Activated CD4-positive, alpha-beta T cell treated with anti-CD3 and anti-CD28 coated beads, Interleukin-2, amount 50 U/mL, for 48 hours (primary cell): Measurements from ENCODE around the gene C16orf96.
A peak's percentile ranks its signal among the peaks of the same experiment; 100 is the strongest.

Source experiments
- DNase-seq, 2 experiments: peaks; one replicate each; pipeline ENCODE4 v3.0.0-alpha.2; 2020

Gene C16orf96

DNA sequence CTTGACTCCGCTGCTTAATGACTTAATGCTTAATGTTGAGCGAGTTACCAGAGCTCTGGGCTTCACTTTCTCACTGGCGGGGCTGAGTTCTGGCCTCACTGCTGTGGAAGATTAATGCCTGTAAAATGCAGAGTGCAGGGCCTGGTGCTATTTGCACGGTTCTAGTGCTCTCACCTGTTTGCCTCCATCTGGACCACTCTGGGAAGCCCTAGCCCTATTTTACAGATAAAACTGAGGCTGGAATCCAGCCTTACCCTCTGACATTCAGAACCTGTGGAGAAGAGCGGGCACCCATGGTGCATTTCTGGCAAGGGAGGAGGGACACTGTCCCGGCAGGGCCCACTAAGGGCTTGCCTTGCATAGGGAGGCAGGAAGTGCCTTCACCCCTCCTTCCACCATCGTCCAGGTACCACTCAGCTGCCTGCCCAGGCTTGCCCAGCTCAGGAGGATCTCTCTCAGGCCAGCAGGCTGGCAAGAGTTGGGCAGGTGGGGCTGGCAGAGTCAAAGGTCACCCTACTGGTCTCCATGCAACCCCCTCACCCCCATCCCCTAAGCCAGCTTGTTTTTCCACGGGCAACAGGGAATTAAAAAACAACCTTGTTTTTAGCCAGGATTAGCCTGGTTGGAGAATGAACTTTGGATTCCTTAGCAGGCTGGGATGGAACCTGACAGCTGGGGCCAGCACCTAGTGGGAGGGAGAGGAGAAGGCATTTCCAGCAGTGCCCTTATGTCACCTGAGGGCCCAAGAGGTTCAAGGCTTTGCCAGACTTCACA, 62.7 kb downstream of the C16orf96 start:
- no peak for DNase-seq

DNA sequence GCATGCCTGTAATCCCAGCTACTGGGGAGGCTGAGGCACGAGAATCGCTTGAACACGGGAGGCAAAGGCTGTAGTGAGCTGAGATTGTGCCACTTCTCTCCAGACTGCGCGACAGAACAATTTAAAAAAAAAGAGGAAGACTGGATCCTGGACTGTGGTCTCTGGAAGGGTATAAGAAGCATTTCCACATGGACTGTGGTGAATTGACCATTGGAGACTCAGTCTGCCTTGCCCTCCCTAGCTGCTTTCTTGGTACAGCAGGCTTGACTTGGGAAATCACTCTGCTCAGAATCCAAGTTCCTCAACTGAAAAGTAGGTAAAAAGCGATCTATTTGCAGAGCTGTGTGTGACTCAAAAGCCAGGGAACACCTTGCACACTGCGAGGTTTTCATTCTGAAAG, 67.5 kb downstream of the C16orf96 start:
- no peak for DNase-seq

DNA sequence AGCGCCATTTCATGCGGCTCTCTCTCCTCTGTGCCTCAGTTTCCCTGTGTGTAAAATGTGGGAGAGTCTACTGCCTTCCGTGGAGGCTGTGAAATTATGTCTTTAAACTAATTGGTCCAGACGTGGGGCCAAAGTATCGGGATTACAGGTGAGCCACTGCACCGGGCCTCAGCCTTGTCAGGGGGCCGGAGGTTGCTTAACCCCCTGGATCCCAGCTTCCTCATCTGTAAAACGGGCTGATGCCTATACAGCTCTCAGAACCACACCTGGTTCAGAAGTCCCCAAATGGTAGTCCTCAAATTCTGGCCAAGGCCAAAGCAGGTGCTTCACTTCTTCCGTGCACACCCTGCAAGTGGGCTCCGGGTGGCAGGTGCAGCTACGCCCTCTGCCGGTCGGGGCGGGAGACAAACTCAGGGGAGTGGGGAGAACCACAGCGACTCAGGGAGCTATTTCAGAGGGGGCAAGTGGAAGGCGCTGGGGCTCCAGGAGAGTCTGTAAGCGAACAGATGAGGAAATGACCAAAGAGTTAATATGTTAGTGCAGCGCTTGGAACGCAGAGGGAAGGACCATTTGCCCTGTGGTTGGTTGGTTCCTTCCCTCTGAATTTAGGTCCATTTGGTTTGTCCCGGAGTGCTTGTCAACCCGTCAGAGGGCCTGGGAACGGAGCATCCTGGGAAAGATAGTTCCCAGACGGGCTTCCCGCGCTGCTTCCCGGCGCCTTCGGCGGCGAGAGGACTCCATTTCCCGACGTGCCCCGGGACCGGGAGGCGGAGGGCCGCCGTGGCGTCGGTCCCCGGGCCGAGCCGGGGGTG, 68.1 kb downstream of the C16orf96 start, which contains the start of gene MGRN1:
Gene MGRN1 (plus strand): TSS at position 812 of the 812 bp plus-strand sequence. CDS start 135 bp downstream, outside the sequence.
- peak; percentile 90 to 94 for DNase-seq

DNA sequence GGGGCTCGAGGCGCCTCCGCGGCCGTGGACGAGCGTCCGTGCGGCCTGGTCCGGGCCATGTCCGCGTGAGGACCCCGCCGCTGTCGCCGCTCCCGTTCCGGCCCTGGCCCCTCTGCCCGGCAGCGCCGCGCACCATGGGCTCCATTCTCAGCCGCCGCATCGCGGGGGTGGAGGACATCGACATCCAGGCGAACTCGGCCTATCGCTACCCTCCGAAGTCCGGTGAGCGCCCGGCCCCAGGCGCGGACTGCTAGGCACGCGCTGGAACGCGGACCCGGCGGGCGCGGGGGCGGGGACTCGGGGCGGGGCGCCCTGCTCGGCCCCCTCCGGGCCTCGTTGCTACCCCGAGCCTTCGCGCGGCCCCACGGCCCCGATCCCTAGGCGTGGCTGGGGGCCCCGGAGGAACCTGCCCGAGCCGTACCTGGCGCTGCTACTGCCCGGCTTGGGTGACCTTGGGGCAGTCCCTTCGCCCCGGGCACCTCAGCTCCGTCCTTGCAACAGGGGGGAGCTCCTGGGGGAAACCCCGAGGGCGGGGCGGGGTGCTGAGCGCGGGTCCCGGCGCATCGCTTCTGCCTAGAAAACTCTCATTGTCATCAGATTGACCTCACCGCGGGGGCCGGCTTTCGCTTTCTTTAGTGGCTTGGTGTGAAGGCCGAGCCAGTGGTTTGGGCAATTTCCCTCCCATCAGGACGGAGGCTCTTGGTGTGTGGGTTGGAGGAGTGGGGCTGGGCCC, 68.9 kb downstream of the C16orf96 start:
- peak; percentile 84 to 89 for DNase-seq

DNA sequence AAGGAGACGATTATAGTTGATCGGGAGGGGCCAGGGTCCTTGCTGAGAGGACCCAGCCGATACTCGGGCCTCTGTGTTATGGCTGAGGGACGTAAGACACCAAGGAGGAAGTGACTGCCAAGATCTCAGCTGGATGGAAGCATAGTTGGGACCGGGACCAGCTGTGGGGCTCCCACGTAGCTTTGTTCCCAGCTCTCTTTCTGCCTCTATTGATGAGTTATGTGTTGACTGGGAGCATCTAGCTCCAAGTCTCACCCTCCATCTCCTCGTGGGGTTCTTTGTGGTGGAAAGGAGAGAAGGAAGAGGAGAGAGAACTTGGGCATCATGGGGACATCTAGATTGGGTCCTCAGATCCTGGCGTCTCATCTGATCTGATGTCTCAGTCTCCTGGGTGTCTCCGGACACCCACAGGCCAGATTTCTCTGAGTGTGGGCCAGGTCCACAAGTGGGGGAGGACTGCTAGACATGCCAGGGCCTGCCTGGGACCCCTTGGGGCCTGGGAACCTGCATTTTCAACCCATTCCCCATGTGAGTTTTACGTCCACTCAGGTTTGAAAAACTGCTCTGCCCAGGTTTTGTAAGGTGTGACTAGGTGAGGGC, 69.5 kb downstream of the C16orf96 start:
- no peak for DNase-seq

DNA sequence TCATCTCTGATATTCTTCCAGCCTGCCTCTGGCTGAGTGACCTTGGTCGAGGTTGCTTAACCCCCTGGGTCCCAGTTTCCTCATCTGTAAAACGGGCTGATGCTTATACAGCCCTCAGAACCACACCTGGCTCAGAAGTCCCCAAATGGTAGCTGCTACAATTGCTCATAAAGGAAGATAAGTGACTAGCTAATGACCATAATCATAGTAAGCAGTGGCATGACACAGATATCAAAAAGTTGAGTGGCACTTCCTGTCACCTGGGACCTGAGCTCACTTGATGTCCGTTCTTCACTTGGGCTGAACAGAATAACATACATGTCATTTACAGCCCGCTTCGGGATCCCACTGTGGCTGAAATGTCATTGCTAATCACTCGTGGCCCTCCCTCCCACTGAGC, 70.3 kb downstream of the C16orf96 start:
- no peak for DNase-seq

DNA sequence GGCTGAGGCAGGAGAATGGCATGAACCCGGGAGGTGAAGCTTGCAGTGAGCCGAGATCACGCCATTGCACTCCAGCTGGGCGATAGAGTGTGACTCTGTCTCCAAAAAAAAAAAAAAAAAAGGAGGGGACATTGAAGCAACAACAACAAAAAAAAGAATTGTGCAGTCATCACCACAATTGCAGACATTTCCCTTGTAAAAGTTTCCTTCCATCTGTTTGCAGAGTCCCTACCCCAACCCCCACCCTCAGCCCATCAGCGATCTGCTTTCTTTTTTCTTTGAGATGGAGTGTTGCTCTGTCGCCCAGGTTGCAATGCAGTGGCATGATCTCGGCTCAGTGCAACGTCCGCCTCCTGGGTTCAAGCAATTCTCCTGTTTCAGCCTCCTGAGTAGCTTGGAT, 72.1 kb downstream of the C16orf96 start:
- no peak for DNase-seq

DNA sequence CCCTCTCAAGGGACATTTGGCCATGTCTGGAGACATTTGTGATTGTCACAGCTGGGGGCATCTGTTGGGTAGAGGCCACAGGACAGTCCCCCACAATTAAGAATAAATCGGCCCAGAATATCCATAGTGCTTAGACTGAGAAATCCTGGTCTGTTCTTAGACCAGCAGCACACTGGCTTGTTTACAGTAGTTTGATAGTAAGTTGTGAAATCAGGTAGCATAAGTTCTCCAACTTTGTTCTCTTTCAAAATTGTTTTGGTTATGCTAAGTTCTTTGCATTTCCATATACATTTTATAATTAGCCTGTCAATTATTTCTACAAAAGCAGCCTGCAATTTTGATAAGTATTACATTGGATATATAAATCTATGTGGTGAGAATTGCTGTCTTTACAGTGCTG, 75.3 kb downstream of the C16orf96 start:
- no peak for DNase-seq

DNA sequence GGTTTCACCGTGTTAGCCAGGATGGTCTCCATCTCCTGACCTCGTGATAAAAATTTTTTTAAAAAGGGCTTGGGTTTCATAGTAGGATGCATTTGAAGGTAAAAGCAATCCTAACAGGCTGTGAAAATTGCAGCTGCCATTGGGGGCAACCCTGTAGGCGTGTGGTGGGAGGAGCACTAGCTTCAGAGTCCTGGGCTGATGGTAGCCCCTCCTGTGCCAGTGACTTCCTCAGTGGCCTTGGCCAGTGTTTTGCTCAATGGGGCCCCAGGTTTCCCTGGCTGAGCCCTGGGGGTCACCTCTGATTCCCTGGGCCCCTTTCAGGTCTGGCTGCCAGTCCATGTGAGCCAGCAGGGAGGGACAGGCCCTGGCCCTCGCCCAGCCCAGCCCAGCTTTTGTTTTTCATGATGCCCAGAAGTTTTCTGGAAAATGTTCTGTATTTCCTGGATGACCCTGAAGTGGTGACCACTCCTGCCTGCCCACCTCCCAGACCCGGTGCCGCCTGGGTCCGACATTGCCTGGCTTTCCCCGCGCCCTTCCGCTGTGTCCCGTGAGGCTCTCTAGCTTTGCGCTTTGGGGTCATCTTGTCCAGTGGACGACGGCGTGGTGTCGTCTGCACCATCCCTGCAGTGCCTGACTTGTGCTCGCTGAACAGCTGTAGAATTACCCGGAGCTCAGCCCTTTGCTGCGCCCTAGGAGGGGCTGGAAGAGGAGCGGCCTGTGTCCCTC, 77.9 kb downstream of the C16orf96 start:
- DNase-seq, result no peak

DNA sequence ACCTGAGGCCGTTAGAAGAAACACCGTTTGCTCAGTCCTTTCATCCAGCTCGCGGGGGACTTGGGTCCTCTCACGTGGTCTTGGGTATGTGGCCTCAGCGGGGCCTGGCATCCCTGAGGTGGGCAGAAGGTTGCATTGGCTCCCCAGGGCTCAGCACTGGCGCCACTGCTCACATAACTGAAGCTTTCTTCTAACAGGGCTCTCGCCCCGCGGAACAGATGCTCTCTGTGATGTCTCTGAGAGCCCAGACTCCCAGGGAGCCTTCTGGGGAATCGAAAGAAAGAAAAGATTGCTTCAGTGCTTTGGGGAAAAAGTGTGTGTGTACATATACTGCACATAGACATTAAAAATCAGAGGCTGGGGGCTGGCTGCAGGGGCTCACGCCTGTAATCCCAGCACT, 78.6 kb downstream of the C16orf96 start:
- no peak for DNase-seq

DNA sequence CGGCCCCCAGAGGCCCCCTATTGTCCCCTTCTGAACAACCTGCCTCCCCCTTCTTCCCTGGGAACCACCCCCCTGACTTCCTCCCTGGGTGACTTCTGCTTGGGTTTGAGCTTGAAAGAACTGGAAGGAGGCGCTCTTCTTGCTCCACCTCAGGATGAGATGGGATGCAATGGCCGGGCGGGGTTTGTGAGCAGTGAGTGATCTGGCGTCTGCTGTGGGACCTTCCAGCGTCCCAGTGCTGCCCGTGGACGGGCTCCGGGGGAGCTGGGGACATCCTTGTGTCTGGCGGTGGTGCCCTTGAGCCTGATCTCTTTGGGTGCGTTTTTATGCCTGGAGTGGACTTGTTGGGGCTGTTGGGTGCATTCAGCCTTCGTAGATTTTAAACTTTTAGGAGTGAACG, 80.1 kb downstream of the C16orf96 start:
- no peak for DNase-seq

DNA sequence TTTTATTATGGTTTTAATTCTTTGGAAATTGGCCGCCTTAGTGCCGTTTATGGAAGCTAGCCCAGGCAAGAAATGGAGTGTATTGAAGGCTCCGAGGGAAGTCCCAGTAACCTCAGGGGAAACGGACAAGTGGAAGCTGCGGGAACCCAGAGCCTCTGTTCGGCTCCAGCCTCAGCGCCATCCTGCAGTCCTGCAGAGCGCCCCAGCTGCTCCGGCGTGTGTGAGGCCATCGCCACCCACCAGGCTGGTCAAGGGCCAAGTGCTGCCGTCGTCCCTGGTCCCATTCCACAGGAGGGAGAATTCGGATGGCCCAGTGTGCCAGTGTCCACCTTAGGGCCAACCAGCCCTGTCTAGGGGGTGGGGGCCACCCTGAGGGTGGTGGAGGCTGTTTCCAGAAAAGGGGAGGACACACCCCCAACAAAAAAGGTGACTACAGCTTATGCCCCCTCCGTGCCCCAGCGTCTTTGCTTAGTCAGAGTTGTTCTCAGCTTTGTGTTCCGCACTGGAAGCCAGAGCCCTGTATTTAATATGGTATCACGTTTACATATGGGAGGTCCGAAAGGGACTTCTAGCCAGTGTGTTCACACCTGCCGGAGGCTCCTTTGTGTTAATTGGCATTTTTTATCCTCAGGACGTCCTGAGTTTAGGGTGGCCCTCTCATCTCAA, 81.5 kb downstream of the C16orf96 start:
- no peak for DNase-seq

DNA sequence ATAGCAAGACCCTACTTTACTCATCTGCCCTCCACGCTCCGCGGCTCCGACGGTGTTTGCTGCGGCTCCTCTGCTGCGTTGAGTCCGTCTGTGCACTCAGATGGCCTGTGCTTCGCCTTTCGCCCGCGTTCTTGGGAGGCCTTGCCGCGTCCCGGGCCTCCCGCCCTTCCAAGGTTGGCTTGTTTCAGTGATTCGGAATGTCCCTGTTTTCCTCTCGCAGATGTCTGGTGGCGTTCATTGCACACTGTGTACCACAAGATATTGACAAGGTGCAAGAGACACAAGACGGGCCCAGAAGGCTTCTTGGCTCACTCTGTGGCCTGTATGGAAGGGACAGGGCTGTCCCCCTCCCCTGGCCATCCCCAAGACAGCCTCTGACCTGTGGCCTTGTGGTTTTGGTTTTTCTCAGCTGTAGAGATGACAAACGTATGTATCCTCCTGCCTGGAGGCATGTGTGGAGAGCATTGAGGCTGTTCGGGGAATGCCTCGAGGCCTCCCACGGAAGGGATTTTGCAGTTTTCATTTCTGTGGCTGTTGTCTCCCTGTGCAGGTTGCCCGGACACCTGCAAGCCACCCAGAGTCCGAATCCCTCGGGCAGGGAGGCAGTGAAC, 83.9 kb downstream of the C16orf96 start:
- DNase-seq, result no peak

DNA sequence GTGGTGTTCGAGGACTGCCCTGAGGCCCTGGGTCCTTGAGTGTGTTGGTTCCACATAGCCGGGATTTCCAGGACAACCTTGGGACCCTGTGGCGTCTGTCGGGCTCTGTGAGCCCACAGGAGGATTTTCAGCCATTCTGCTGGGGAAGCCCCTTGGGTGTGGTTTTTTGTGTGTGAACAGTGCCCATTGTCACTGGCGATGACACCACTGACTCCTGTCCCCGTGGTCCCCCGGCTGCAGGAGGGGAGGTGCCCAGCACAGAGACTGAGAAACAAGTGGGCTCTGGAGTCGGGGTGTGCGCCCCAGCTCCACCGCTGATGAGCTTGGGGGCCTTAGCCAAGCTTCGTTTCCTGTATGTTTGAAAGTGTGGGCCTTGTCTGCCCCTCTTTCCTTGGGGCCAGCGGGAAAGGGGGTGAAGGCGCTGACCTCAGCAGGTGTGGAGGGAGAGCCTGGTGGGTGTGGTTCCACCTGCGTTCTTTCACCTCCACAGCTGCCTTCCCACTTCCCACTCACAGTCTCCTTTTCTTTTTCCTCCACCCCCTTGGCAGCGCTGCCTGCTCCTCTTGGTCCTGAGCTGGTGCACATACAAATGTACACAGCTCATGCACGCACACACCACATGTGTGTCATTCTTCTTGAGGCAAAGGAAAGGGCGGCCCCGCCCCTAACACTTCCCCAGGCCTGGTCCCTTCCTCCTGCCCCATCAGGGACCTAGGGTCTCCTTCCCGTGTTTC, 84.6 kb downstream of the C16orf96 start:
- no peak for DNase-seq

DNA sequence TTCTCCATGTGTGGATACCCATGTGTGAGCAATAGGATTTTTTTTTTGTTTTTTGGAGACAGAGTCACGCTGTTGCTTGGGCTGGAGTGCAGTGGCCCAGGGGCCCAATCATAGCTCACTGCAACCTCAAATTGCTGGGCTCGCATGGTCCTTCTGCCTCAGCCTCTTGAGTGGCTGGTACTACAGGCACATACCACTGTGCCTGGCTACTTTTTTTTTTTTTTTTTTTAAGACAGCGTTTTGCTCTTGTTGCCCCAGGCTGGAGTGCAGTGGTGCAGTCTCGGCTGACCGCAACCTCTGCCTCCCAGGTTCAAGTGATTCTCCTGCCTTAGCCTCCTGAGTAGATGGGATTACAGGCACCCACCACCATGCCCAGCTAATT, 85.2 kb downstream of the C16orf96 start:
- no peak for DNase-seq

DNA sequence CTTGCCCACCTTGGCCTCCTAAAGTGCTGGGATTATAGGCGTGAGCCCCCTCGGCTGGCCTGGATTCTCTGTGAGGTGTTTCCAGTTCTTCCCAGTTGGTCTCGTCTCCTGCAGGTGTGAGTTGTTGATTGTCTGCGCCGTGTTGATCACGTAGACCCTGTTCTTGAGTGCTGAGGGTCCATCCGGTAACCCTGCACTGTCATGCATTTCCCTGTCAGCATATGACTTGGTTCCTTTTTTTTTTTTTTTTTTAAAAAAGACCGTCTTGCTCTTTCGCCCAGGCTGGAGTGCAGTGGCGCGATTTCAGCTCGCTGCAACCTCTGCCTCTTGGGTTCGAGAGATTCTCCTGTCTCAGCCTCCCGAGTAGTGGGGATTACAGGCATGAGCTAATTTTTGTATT, 85.8 kb downstream of the C16orf96 start:
- no peak for DNase-seq

DNA sequence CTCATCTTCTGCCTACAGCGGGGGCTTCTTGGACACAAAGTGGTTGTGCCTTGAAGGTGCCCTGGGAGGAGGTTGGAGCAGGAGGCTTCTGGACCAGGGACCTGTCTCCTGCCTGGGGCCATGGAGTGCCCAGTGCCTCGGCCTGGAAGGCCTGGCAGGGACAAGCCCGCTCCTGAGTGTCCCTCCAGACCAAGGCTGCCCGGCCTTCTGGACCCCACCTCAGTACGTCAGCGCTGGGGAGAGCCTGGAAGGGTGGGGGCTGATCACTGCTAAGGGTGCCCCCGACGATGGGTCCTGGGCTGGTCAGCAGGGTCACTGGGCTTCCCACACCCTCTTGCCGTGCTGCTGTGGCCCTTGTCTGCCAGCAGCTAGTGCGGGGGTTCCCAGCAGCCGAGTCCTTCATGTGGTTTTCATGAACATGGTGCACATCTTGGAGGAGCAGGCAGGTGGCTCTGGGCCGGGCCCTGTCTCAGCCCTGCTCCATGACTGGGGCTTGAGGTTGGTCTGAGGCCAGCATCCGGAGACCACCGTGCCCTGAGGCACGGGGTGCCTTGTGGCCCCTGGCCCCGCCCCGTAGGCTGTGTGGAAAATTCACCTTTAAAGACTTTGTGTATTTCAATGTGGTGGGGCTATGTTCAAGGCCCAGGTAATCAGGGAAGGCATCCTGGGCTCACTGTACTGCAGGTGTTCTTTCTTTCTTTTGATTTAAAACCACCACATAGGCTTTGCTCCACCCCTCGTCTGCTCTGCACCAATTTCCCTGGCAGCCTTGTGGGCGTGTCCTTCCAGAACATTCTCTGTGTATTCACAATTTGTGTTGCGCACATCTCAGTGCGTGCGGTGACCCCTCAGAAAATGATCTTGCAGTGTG, 90.9 kb downstream of the C16orf96 start:
- no peak for DNase-seq

DNA sequence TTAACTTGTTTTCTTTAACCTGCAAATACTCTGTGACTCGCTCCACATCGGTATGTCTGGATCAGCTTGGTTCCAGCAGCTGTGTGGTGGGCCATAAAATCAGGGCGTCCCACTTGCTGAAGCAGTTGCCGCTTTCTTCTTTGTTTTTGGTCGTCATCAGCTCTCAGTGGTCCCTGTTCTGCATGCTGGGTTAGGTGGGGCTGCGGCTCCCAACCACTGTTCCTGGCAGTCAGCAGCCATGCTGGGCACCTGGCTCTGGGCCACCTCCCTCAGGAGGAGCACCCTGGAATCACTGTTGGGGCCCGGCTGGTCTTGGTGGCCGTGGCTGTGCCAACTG, 91.5 kb downstream of the C16orf96 start:
- DNase-seq, result no peak

DNA sequence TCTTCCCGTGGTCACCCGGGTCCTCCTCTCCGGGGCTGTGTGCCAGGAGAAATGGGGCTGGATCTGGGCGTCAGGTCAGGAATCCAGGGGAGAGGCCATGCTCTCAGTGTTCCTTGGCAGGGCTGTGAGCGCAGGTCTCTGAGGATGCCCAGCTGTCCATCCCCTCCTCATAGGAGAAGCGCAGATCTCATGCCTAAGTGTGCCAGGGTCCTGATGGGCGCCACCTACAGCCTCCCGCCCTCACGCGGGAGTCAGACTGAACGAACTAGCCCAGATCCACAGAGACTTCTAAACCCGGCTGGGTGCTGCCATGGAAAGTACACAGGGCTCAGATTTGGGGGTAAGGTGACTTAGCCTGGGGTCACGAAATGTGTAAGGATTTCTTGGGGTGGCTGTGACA, 92.8 kb downstream of the C16orf96 start:
- DNase-seq, result peak in 1 of 2 experiments; percentile 28
